Suppressor macrophage (primary cell): ENCODE measurements around the gene COPS7A.

Source experiments
- DNase-seq, 4 experiments: peaks; one replicate each; pipeline ENCODE4 v3.0.0-alpha.2; 2020 to 2022

COPS7A gene

DNA sequence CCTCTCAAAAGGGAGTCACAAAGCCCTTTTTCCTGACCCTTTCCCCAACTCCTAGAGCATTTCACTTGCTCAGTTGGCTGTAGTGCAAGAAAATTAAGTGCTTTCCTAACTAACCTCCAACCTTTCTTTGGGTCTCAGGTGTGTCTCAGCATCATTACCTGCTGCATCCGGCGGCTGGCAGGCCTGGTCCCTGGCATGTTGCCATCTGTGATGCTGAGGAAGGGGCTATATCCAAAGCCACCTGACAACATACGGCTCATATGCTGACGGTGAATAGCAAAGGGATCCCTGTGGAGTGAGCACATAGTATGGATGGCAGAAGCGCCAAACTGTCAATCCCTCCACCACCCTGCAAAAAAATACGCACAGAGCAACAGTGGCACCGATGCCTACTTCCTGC is 27.9 kb downstream of the COPS7A start:
- no peak for DNase-seq

DNA sequence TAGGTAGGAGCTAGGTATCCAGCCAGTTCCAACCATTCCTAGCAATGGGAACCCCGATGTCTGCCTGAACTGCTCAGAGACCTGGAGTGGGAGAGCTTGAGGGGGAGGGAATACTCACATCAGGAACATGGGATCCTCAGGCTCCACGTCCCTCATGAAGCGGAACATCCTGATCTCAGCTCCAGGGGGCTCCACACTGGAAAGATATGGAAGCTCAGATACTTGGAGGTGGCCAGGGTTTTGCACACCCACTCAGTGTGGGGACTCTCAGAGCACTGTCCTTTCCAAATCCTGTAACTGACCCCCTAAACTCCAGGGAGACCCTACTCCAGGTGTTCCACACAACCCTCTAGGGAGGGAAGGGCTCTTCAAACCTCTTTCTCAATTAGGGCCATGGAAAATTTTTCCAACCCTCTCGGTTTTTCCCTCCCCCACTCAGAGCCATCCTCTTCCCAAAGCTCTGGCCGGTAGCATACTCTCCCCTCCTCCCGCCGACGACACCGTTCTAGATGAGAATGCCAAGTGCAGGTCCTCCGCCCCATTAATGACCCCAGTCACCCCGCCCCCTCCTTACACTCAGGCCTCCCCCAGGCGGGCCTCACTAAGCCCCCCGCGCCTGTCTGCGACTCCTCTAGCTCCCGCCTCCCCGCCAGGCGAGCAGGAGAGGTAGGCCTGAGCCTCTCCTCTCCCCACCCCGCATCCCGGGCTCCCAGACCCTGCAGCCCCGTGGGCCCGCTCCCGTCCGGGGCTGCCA is 28.5 kb downstream of the COPS7A start:
- DNase-seq: no peak

DNA sequence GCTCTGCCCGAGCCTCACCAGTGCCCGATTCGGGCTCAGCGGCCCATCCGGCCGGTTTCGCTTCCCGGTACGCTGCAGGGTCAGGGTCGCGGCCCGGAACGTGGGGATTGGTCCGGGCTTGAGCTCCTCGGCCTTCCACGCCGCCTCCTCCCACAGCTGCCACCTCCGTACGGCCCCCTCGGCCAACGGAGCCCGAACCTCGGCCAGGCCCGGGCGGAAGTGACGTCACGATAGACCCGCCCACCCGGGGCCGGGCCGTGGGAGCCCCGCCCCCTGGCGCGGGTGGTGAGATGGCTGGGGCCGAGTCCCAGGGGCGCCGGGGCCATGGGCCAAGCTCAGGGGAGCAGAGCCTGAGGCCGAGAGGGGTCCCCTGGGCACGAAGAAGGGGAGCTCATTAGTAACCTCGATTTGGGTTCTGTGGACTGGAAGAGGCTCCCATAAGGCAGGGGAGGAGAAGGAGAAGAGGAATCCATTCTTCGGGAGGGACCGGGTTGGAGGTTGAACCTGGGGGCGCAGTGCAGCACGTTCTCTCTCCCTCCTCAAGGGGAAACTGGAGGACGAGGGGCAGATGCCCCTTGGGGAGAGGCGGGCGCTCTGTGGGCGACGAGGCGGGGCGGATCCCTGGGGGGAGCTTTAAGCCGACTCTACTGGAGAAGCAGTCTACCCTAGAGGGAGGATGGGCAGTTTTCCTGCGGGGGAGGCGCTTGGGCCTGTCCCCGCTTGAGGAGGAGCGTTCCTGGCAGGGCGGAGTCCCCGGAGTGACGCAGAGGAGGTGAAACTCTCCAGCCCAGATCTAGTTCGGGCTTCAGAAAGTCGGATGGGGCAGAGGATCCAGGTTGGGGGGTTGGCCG is 29.3 kb downstream of the COPS7A start, which contains the start of gene MLF2:
Gene MLF2 (minus strand): TSS at position 221 of the 851 bp plus-strand sequence. CDS start 807 bp downstream, outside the sequence.
- peak; percentile 99 for DNase-seq

DNA sequence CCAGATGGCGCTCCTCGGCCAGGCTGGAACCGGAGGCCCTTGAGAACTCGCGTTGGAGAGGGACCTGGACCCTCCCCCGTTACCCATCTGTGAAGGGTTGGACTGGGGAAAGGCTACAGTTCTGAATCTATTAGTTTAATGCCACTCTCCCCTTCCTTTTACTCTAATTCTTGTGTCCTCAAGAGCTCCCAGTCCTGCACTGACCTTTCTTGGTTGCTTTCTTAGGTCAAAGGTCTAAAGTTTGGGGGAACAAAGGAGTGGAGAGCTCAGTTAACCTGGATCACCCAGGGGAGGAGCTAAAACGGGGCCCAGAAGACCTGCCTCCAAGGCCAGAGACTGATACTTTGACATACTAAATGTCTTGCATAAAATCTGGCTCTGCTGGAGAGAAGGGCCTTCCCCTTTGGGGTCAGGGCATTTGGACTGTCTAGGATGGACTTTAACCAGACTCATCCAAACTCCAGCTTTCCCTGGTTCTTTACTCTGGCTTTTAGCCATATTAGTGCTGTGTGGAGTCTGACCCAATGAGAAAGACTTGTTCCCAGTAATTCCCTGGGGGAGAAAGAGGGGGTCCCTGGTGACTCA is 30.0 kb downstream of the COPS7A start:
- peak in 3 of 4 experiments; percentile 52 to 61 (median 55) for DNase-seq

DNA sequence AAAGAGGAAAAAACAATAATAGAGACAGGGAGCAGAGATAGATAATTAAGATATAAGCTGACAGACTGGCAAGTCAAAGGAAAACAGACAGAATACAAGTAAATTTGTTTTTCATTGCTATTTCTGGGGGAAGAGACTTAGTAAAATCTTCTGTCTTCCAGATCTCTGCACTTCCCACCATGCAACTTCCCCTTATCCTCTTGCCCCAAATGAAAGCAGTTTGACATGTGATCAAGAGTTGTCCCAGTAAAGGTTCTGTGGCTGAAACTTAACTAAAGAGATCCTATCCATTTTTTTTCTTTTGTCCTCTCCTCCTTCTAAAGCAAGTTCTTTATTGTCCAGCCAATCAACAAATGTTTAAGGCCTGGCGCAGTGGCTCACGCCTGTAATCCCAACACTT is 30.6 kb downstream of the COPS7A start:
- peak; percentile 44 to 81 (median 68) for DNase-seq

DNA sequence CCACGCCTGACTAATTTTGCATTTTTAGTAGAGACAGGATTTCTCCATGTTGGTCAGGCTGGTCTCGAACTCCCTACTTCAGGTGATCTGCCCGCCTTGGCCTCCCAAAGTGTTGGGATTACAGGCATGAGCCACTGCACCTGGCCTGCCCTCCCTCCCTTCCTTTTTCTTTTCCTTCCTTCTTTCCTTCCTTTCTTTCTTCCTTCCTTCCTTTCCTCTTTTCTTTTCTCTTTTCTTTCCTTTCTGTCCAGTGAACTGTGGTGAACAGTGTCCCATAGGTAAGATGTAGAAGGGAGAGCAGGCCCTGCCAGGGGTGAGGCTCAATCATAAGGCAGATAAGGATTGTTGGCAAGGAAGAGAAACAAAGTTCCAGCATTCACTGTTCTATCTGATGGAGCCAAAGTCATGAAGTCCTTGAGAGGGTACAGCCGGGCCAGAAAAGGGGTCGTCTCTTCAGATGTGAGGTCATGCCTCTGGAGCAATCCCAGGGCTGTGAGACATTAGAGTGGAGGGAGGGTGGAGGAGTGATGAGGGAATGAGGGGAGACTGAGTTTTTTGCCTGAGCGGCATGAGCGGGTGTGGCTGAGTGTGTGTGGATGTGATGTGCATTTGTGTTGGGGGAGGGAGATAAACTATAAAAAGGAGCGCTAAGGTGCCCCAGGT is 33.3 kb downstream of the COPS7A start:
- DNase-seq: no peak

DNA sequence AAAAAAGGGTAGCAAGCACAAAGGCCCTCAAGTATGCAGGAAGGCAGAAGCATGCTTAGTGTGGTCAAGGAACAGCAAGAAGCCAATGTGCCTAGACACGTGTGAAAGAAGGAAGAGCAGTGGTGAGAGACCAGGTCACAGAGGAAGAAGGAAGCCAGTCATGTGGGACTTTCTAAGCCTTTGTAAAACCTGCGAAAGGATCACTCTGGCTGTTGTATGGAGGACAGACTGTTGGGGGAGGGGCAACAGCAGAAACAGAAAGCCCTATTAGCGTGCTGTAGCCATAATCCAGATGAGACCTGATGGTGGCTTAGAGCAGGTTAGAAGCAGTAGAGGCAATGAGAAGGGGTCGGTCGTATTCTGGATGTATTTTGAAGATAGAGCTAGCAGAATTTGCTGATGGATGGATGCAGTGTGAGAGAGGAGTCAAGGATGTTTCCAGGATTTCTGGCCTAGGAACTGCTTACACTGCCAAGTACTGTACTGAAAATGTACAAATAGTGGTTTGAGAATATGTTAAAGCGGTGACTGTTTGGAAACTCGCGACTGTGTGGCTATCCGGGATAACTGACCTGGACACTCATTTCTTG is 34.8 kb downstream of the COPS7A start:
- peak in 3 of 4 experiments; percentile 41 to 47 (median 42) for DNase-seq

DNA sequence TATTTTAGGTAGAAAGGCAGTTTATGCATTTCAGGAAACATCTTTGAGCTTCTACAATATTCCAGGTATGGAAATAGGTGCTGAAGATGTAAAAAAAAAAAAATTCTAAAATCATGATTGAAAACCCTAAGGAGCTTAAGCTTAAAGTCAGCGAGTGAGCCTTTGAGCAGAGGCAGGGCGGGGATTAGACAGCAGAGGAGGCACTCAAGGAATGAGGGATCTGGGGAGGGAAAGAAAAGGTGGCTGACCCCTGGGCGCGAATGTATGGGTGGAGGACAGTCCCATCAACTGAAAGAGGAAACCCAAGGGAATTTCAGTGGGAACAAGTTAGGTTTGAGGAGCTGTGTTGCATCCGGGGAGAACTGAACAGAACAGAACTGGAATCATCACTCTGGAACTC is 35.9 kb downstream of the COPS7A start:
- DNase-seq: no peak

DNA sequence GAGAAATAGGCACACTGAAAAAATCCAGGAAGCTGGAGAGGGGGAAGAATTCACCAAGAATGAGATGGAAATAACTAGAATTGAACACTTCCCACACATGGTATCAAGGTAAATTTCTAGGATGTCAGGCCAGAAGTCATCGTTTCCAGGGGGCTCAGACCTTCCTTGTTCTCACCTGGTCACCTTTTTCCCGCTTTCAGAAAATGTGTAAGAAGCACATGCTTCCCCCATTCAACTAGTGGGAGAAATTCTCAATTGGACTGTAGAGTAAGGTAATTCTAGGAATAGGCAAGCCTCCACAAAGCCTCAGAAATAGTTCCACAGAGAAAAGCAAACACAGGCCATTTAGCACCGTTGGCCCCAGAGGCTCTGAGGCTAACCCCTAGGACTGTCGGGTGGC is 39.5 kb downstream of the COPS7A start:
- DNase-seq: no peak

DNA sequence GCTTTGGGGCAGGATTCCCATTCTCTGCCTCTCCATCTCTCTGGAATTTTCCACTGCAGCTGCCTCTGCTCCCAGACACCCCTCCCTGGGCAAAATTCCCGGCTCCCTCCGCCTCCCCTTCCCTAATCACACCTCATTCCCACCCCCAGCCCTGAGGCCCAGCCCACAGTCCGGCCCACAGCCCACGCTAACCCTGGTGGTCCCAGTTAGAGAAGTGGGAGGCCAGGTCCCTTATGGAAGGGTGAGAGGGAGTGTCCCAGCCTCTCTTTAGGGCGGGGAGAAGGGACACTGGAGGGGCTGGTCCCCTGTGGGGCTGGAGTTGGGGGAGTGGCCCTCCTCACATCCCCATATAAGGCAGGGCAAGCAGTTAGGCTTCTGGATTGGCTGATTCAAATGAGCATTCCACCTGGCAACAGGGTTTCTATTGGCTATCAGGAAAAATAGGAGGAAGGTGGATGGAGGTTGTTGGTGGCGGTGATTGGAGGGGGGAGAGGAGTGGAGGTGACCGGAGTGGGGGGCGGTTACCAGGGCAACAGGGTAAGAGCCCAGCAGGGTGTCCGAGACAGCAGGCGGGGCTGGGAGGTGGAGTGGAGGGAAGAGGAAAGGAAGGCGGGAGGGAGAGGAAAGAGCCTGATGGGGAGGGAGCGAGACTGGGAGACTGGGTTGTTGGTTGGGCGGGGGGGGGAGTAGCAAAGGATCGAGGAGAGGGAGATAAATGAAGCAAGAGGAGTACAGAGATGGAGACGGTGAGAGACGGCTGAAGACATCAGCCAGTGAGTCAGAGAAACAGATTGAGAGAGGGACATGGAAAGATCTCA is 40.4 kb downstream of the COPS7A start:
- peak; percentile 72 to 85 (median 82) for DNase-seq

DNA sequence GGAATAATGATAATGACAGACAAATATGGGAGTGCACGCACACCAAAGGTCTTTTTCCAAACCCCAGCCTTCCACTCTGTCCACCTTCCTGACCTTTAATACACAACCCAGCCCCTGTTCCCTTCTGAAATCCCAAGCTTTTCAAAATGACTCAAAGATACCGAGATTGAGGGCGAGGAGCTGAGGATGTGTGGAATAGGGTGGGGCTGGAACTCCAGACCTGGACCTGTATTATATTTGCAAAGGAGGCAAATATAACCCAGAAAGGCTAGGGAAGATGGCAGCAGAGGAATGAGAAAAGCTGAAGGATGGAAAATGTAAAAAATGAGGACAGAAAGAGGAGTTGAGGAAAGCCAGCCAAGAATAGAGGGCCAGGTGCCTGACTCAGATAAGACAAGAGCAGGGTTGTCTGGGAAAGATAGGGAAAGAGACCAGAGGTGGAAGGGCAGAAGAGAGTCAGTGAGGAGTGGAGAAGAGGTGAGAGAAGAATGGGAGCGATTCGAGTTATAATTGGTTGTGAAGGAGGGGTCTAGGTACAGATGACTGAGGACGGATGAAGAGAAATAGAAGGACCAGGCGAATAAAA is 41.3 kb downstream of the COPS7A start:
- no peak for DNase-seq

DNA sequence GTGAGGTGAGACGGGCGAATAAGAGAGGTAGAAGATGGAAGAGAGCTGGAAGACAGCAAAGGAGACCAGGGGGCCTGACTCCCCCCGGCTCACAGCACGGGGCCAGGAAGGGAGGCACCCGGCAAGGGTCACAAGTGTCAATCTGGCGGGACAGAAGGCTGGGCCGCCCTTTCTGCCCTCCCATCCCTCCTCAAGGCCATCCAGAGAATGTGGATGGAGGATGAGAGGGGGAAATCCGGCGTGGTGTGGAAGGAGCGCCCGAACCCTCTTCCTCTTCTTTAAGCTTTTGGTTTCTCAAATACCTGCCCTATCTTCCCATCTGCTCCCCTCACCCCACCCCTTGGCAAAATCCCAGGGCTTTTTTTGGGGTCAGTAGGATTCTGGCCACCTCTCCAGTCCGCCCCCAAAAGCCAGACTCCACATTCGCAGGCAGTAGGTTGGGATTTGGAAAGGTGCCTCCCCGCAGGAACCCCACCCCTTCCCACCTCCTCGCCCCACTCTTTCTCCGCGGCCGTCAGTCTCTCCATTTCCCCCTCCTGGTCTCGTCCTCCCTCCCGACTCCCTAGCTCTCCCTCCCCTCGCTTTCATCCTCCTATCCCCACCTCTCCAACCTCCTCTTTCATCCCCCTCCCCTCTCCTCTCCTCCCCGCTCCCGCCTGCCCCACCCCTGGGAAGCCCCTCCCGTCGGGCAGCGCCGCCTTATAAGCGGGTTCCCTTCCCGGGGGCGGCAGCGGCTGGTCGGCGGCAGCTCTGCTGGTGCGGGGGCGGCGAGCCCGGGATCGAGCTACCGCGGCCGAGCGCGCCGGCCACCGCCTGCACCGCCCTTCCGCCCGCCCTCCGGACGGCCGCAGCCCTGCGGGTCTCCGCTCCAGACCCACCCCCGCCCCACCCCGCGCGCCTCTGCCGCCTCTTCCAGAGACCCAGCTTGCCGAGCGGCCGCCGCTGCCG is 42.1 kb downstream of the COPS7A start, which contains the start of gene PTMS:
Gene PTMS (plus strand): TSS at position 730 of the 948 bp plus-strand sequence. CDS start 343 bp downstream, outside the sequence.
- DNase-seq: peak; percentile 36 to 81 (median 66)

DNA sequence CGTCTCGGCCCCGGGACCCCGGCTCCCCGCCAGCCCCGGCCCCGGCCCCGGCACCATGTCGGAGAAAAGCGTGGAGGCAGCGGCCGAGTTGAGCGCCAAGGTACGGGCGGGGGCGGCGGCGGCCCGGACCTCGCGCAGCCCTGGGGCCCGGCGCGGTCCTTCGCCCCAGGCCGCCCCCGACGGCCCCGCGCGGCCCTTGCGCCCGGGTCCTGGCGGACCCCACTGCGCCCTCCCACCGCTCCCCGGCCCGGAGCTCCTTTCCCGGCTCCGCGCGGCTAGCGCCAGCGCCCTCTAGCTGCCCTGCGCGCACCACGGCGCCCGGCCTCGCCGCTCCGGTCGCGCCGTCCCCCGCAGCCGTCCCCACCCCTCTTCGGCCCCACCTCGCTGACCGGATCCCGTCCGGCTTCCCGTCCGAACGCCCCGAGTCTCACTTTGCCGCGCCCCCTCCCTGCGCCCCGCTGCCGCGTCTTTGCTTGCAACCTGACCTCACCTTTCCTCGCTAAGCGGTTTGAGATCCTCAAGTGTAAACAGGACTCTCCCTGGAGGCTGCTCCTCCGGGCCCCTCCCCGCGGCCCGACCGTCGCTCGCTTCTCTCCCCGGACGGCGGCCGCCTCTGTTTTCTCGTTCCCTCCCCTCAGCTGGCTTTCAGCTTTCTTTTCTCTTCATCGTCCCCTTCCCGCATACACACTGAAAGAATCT is 43.0 kb downstream of the COPS7A start:
- DNase-seq: peak; percentile 73 to 92 (median 83)

DNA sequence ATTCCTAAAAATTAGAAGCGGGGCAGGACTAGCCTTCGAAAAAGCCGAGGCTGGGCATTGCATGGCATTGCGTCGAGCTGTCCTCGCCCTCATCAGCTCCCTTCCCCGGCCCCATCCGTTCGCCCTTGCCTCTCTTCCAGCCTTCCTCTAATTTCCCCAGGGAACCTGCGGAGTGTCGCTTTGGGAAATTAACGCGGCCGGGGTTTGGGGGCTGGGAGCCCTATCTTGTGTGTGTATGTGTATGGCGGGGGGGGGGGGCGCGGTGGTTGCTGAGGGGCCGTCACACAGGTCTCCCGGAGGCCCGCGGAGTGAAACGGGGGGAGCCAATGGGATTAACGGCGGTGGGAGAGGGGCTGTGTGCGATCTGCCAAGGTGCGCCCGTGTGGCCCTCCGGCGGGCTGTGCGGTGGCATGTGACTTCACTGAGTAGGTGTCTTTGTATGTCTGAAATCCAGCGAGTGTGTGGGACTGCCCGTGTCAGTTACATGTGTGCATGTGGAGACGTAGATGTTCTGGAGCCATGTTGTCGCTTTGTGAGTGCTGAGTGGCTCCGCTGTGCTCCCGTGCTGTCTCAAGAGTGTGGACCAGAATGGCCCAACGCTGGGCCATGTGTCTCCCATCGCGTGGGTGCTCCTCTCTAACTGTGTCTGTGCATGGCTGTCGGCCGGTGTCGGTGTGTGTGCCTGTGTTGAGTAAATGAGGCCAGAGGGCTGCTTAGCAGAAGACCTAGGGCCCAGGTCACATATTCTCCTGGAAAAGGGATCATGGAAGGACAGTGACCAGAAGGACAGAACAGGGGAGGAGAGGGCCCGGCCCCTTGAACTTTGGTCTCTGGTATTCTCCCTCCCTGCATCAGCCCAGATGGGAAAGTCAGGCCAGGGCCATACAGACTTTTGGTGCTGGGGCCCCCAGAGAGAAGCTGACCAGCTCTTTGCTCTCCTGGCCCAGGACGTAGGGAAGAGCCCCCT is 43.8 kb downstream of the COPS7A start:
- no peak for DNase-seq

DNA sequence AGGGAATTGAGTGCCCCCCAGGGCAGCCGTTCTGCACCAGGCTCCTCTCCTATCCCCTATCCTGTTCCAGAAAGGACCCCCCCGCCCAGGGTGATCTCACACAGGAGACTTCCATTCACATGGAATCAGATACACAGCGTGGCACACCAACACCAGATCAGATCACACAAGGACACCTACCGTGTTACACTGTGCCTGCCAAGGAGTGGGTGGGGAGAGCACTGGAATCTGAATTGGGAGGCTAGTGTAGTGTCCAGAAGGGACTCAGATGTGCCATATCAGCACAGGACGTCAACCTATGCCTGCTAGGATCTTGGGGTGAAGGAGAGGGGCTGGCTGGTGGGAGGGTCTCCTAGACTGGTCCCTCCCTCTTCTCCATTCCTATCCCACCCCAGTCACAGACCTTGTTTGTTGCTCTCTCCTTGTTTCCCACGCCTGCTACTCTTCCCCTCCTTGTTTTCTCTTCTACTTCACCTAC is 44.6 kb downstream of the COPS7A start:
- DNase-seq: no peak

DNA sequence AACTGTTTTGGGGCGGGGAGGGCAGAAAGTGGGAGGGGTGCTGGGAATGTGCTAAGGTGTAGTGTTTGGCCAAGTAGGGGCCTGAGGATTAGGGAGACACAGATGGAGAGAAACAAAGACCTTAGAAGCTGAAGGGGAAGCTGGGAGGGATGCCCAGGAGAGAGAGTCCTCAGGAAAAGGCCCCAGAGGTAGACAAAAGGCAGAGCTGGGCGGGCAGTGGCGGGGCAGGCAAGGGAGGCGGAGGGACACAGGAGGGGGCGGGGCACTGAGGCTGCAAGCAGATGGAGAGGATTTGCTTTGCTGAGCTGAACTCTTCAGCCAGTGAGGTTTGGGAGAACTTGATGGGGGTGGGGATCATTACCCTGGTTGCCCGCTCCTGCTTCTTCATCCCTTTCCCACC is 45.1 kb downstream of the COPS7A start:
- no peak for DNase-seq

DNA sequence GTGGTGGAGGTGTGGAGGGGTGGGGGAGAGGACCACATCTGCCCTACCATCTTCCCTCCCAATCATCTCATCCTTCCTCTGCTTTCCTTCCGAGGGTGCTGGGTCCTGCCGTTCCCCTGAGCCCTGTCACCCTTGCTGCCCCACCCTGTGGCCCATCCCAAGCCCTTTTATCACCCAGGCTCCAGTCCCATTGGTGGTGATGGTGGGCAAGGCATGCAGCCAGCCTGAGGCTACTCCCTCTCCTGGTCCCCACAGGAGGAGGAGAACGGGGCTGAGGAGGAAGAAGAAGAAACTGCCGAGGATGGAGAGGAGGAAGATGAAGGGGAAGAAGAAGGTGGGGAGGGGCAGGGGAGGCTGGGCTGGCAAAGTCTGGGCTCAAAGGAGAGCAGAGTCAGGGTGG is 45.8 kb downstream of the COPS7A start:
- DNase-seq: no peak

DNA sequence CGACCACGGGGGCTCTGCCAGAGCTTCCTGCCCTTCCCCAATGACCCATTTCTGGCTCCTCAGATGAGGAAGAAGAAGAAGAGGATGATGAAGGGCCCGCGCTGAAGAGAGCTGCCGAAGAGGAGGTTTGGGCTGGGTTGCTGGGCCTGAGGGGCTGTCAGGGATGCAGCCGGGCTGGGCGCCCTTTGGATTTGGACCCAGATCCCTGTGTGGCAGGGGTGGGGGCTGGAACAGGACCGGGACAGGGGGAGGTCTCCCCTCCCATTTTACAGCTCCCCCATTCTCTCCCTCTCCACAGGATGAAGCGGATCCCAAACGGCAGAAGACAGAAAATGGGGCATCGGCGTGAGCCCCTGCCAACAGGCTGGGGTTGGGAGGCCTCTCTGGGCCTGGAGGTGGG is 46.2 kb downstream of the COPS7A start:
- DNase-seq: no peak
